HG03175 (cell line): Measurements from ENCODE around the gene UBASH3B.
A peak's percentile ranks its signal among the peaks of the same experiment; 100 is the strongest.
"Not testable (repeated sequence)": the region's sequence is repeated elsewhere in the genome, so short reads cannot be mapped to it uniquely, and the experiment has no call there.

Experiments
- ATAC-seq: cut with Tn5 transposase; IDR thresholded peaks from one replicate; pipeline ENCODE4 v1.9.1; 2021; ENCODE audit warnings: mild to moderate bottlenecking, moderate library complexity; ENCODE audit not compliant: unreplicated experiment

UBASH3B gene

GRCh38 chr11:122655527-122656072 lies at the start of gene UBASH3B:
Gene UBASH3B, plus strand, starts transcription at chr11:122655722. Its CDS starts 328 bp downstream, at chr11:122656050.
- peak; percentile 82 for ATAC-seq

GRCh38 chr11:122607162-122607561 lies 48.4 kb upstream of the UBASH3B start:
- ATAC-seq: not testable (repeated sequence)

GRCh38 chr11:122612123-122612824 lies 43.2 kb upstream of the UBASH3B start:
- ATAC-seq: no peak

- no peak for ATAC-seq
Observed at GRCh38 chr11:122616718-122617117, 38.8 kb upstream of the UBASH3B start.

GRCh38 chr11:122617297-122617696 lies 38.2 kb upstream of the UBASH3B start:
- ATAC-seq: no peak

- no peak for ATAC-seq
Observed at GRCh38 chr11:122617926-122618325, 37.6 kb upstream of the UBASH3B start.

- no peak for ATAC-seq
Observed at GRCh38 chr11:122618927-122619326, 36.6 kb upstream of the UBASH3B start.

GRCh38 chr11:122619757-122620156 lies 35.8 kb upstream of the UBASH3B start:
- no peak for ATAC-seq

GRCh38 chr11:122625501-122625900 lies 30.0 kb upstream of the UBASH3B start:
- not testable (repeated sequence) for ATAC-seq

GRCh38 chr11:122625976-122626665 lies 29.4 kb upstream of the UBASH3B start:
- no peak for ATAC-seq

GRCh38 chr11:122627745-122628144 lies 27.8 kb upstream of the UBASH3B start:
- ATAC-seq: no peak

- ATAC-seq: peak; percentile 82
Observed at GRCh38 chr11:122628810-122629555, 26.5 kb upstream of the UBASH3B start.

- no peak for ATAC-seq
Observed at GRCh38 chr11:122632181-122632824, 23.2 kb upstream of the UBASH3B start.

GRCh38 chr11:122633219-122633829 lies 22.2 kb upstream of the UBASH3B start:
- ATAC-seq: no peak

GRCh38 chr11:122634501-122634900 lies 21.0 kb upstream of the UBASH3B start:
- no peak for ATAC-seq

- no peak for ATAC-seq
Observed at GRCh38 chr11:122637541-122637940, 18.0 kb upstream of the UBASH3B start.

GRCh38 chr11:122642472-122642922 lies 13.0 kb upstream of the UBASH3B start:
- ATAC-seq: no peak

GRCh38 chr11:122642971-122643370 lies 12.6 kb upstream of the UBASH3B start:
- ATAC-seq: no peak

GRCh38 chr11:122645847-122646246 lies 9.7 kb upstream of the UBASH3B start:
- ATAC-seq: no peak
